Activated T-helper 17 cell treated with anti-CD3 and anti-CD28 coated beads, Interleukin-2, amount 50 U/mL, for 72 hours (primary cell): ENCODE measurements around the gene CLMN. TPM values are rescaled to one million over a fixed set of nuclear protein-coding genes. Genes with fewer than 3 reads are reported as not detected.

ENCODE experiments used
- ATAC-seq: fragments of 150-1000 bp; cut with Tn5 transposase; replicated peaks from 2 replicates; pipeline ENCODE4 v1.10.0; 2021; ENCODE audit warnings: mild to moderate bottlenecking, moderate library complexity
- H3K27ac Mint-ChIP-seq: one replicate; pipeline ENCODE4 v1.8.0; 2022; ENCODE audit warnings: mixed read lengths
- H3K27me3 Mint-ChIP-seq: one replicate; pipeline ENCODE4 v1.8.0; 2022; ENCODE audit warnings: mixed read lengths
- H3K36me3 Mint-ChIP-seq: one replicate; pipeline ENCODE4 v1.8.0; 2022; ENCODE audit warnings: low read depth, mild to moderate bottlenecking, mixed read lengths
- H3K4me1 Mint-ChIP-seq: one replicate; pipeline ENCODE4 v1.8.0; 2022; ENCODE audit warnings: mixed read lengths
- H3K4me3 Mint-ChIP-seq: one replicate; pipeline ENCODE4 v1.8.0; 2022; ENCODE audit warnings: mild to moderate bottlenecking, mixed read lengths
- H3K9me3 Mint-ChIP-seq: one replicate; pipeline ENCODE4 v1.8.0; 2022; ENCODE audit warnings: mixed read lengths
- total RNA-seq, 2 donors: library from RNA; stranded (reverse); gene quantifications; one replicate each; pipeline ENCODE4 v1.2.3, GENCODE V29; 2022

The CLMN gene
- total RNA-seq, 2 donors from 2014 or later: 0.95 to 5.3 TPM

GRCh38 chr14:95265106-95266094 is 54.3 kb downstream of the CLMN start:
- Mint-ChIP-seq H3K27me3 (no peaks in the 10 kb centered on the region), H3K9me3 (no peaks in the 10 kb centered on the region), H3K36me3 (no peaks in the 10 kb centered on the region), H3K4me1 (peaks cover 26% of the 10 kb centered on the region), H3K27ac (peak overlapping the region; percentile 82), H3K4me3 (peak overlapping the region; percentile 52)
- ATAC-seq: peak; percentile 82

- no peaks in the 10 kb centered on the region for H3K27me3 Mint-ChIP-seq
- H3K36me3 Mint-ChIP-seq: no peaks in the 10 kb centered on the region
- peaks cover 26% of the 10 kb centered on the region for H3K4me1 Mint-ChIP-seq
- ATAC-seq: no peak
- no peak overlapping the region for H3K4me3 Mint-ChIP-seq
- H3K9me3 Mint-ChIP-seq: no peaks in the 10 kb centered on the region
- peak overlapping the region; percentile 82 for H3K27ac Mint-ChIP-seq
Measured at GRCh38 chr14:95264271-95264973, 55.3 kb downstream of the CLMN start.

DNA sequence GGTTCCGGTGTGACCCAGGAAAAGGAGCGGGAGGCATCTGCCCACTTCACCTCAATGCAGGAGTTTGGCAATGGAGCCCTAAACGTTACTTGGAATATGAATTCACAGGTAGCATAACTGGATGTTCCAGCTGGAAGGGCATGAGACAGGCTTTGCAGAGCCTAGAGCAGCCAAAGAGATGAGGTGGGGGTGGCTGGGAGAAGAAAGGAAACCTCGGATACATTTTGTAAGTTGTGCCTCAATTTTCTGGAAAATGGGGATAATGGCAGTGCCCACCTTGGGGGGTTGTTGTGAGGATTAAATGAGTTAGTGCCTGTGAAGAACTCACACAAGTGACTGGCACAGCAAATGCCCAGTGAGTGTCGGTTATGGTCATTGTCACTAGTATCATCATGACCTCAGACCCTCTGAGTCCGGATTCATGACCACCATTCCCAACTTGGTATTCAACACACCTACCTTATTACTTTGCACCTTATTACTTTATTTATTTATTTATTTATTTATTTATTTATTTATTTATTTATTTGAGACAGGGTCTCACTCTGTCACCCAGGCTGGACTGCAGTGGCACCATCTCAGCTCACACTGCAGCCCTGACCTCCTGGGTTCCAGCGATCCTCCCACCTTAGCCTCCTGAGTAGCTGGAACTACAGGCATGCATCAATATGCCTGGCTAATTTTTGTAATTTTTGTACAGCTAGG is 56.0 kb downstream of the CLMN start:
- H3K4me3 Mint-ChIP-seq: no peak overlapping the region
- H3K36me3 Mint-ChIP-seq: no peaks in the 10 kb centered on the region
- no peaks in the 10 kb centered on the region for H3K27me3 Mint-ChIP-seq
- ATAC-seq: no peak
- H3K27ac Mint-ChIP-seq: no peak overlapping the region
- peaks cover 26% of the 10 kb centered on the region for H3K4me1 Mint-ChIP-seq
- no peaks in the 10 kb centered on the region for H3K9me3 Mint-ChIP-seq

GRCh38 chr14:95262511-95262891 is 57.2 kb downstream of the CLMN start:
- ATAC-seq: no peak
- no peaks in the 10 kb centered on the region for H3K9me3 Mint-ChIP-seq
- H3K36me3 Mint-ChIP-seq: no peaks in the 10 kb centered on the region
- H3K27ac Mint-ChIP-seq: no peak overlapping the region
- no peaks in the 10 kb centered on the region for H3K27me3 Mint-ChIP-seq
- peaks cover 22% of the 10 kb centered on the region for H3K4me1 Mint-ChIP-seq
- no peak overlapping the region for H3K4me3 Mint-ChIP-seq

- no peak overlapping the region for H3K27ac Mint-ChIP-seq
- H3K4me1 Mint-ChIP-seq: peaks cover 15% of the 10 kb centered on the region
- no peaks in the 10 kb centered on the region for H3K36me3 Mint-ChIP-seq
- no peaks in the 10 kb centered on the region for H3K9me3 Mint-ChIP-seq
- H3K27me3 Mint-ChIP-seq: no peaks in the 10 kb centered on the region
- no peak for ATAC-seq
- H3K4me3 Mint-ChIP-seq: no peak overlapping the region
Measured at GRCh38 chr14:95261616-95262510, 57.8 kb downstream of the CLMN start.

DNA sequence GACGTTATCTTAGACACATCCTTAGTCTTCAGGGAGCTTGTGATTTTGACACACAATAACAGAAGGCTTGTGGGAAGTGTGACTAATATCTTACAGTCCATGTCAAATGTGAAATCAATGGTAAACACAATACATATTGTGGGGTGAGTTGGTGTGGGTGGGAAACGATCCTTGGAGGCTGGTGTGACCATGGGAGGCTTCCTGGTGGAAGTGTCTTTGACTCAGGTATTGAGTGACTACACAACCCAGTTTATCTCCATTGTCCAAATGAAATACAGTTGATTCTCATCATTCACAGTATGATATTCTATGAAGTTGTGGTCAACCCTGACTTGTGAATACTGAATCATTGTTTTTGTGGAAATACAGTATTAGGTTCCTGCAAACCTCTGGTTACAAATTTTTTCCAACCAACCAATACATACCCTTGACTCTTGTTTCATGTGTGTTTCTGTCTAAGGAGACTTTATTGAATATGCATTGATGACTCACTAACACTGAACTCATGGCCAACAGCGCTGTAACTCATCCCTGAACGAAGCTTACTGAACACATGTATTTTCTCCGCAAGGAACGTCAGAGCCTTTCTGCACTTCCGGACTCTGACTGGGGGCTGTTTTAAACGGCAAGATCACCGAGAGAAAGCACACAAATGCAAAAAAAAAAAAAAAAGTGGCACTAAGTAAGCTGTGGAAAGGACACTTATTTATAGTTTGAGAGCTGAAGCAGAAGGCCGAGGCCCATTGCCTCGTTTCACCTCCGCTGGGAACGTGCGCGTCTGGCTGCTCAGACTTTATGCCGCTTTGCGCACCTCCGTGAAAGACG is 59.0 kb downstream of the CLMN start:
- H3K27ac Mint-ChIP-seq: no peak overlapping the region
- H3K27me3 Mint-ChIP-seq: peaks cover under 1% of the 10 kb centered on the region
- peak overlapping the region; percentile 22 for H3K4me3 Mint-ChIP-seq
- ATAC-seq: peak; percentile 82
- no peaks in the 10 kb centered on the region for H3K36me3 Mint-ChIP-seq
- H3K4me1 Mint-ChIP-seq: peaks cover 8% of the 10 kb centered on the region
- H3K9me3 Mint-ChIP-seq: no peaks in the 10 kb centered on the region

DNA sequence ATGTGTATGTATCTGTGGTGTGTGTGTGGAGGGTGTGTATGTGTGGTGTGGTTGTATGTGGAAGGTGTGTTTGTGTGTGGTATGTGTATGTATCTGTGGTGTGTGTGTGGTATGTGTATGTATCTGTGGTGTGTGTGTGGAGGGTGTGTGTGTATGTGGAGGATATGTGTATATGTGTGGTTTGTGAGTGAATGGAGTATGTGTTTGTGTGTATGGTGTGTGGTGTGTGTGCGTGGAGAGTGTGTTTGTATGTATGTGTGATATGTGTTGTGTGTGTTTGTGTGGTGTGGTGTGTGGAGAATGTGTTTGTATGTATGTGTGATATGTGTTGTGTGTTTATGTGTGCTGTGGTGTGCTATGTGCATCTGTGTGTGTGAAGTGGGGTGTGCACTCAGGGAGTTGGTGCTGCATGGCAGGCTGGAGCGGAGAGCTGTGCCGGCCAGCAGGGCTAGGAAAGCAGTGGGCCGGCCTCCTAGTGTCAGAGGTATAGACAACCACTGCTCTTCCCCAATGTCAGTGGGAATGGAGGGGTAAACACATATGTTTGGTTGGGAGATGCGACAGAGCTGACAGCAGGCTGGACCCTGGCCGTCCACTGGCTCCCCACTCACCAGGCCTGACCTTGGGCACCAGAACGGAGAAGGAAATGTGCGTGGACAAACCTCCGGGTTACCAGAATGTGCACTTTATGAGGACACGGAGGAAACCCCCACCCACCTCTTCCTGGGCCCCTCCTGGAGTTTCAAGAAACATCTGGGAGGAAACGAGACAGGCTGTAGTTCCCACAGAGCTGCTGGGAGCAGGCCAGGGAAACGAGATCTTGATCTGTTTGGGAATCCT is 60.7 kb downstream of the CLMN start:
- Mint-ChIP-seq H3K4me1 (no peaks in the 10 kb centered on the region), H3K27me3 (peaks cover 3% of the 10 kb centered on the region), H3K36me3 (no peaks in the 10 kb centered on the region), H3K9me3 (no peaks in the 10 kb centered on the region), H3K4me3 (no peak overlapping the region), H3K27ac (no peak overlapping the region)
- no peak for ATAC-seq

DNA sequence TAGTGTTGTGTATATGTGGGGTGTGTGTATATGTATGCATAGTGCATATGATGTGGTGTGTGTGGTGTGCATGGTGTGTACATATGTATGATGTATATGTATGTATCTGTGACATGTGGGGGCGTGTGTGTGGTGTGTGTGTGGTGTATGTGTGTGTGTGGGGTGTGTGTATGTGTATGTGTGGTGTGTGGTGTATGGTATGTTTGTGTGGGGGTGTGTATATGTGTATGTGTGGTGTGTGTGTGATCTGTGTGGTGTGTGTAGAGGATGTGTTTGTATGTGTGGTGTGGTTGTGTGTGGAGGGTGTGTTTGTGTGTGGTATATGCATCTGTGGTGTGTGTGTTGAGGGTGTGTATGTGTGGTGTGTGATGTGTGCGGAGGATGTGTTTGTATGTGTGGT is 61.6 kb downstream of the CLMN start:
- no peaks in the 10 kb centered on the region for H3K9me3 Mint-ChIP-seq
- H3K4me3 Mint-ChIP-seq: no peak overlapping the region
- H3K36me3 Mint-ChIP-seq: no peaks in the 10 kb centered on the region
- H3K27me3 Mint-ChIP-seq: peaks cover 3% of the 10 kb centered on the region
- H3K4me1 Mint-ChIP-seq: no peaks in the 10 kb centered on the region
- no peak overlapping the region for H3K27ac Mint-ChIP-seq
- no peak for ATAC-seq

DNA sequence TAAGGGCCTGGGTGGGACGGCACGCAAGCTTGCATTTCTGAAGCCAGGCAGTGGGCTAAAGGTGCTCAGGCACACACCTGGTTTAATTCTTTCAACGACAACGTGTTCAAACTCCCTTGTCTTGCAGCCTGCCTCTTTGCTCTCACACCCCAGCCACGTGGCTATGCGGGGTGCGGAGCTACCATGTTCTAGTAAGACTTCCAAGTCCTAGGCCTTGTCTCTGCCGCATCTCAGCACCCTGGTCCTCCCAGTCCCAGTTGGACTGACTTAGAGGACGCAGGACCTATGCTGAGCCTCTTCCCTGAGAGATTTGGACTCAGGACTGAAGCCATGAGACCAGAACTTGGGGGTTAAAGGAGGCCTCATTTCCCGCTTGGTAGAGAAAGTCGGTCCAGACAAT is 62.2 kb downstream of the CLMN start:
- H3K9me3 Mint-ChIP-seq: no peaks in the 10 kb centered on the region
- H3K27ac Mint-ChIP-seq: no peak overlapping the region
- H3K36me3 Mint-ChIP-seq: no peaks in the 10 kb centered on the region
- H3K4me3 Mint-ChIP-seq: no peak overlapping the region
- H3K4me1 Mint-ChIP-seq: no peaks in the 10 kb centered on the region
- no peak for ATAC-seq
- peaks cover 3% of the 10 kb centered on the region for H3K27me3 Mint-ChIP-seq

DNA sequence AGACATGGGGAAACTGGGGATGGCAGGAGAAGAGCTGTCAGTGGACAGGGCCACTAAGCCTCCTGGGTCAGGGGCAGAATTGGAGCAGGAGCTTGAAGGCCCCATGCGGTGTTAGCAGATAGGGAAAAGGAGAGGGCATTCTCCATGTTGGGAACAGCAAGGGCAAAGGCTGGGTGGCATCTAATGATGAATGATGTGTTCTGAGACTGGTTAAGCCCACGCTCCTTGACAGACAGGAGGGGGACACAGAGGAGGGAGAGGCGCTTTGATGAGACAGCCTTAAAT is 63.0 kb downstream of the CLMN start:
- H3K4me1 Mint-ChIP-seq: no peaks in the 10 kb centered on the region
- no peak overlapping the region for H3K4me3 Mint-ChIP-seq
- H3K27ac Mint-ChIP-seq: no peak overlapping the region
- H3K27me3 Mint-ChIP-seq: peaks cover 3% of the 10 kb centered on the region
- ATAC-seq: no peak
- H3K36me3 Mint-ChIP-seq: no peaks in the 10 kb centered on the region
- no peaks in the 10 kb centered on the region for H3K9me3 Mint-ChIP-seq

DNA sequence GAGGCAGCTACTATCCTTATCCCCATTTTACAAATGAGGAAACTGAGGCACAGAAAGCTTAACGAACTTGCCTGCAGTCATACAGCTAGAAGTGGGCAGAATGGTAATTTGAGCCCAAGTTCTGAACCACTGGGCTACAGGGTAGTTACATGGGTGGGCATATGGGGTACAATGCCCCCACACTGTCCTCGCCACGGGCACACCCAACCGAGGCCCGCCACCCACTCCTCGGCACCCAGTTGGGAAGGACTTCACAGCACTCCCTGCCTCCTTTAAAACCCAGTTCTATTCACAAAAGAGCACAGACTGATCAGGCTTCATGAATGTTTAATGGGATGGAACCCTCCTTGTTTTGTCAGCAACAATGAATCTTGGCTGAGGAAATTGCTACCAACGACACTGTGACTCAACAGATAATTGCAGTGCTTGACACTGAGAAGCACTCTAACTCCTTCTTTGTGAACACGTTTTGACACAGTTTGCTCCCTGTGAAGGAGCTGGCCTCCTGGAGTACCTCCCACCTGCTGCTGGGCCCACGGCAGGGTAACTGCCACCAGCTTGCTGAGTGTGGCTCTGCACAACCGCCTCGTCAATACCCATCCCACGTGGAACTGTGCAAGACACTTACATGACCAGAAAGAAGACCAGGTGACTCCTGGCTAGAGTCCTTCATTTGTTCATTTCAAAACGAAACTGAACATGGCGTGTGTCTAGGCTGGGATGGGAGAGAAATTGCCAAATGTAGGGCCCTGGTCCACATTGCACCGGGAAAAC is 63.5 kb downstream of the CLMN start:
- no peaks in the 10 kb centered on the region for H3K4me1 Mint-ChIP-seq
- ATAC-seq: no peak

DNA sequence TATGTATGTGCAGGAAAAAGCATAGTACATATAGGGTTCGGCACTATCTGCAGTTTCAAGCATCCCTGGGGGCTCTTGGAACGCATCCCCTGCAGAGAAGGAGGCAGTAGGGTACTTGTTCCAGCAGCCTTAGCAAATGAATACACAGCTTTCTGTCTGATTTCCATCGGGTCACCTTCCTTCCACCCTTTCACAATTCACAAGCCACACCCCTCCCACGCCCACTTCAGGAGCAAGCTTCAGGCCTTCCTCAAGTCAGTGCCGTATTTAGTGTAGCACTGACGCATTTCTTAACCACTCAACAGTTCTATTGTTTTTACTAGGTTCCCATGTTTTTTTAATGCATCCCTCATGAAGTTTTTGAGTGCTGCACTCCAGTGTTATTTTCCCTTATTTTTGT is 64.2 kb downstream of the CLMN start:
- no peaks in the 10 kb centered on the region for H3K36me3 Mint-ChIP-seq

More for the DNA sequence above, 63.5 kb downstream of the CLMN start:
- H3K27me3 Mint-ChIP-seq: peaks cover 3% of the 10 kb centered on the region
- no peak overlapping the region for H3K4me3 Mint-ChIP-seq
- no peak overlapping the region for H3K27ac Mint-ChIP-seq
- no peaks in the 10 kb centered on the region for H3K36me3 Mint-ChIP-seq
- H3K9me3 Mint-ChIP-seq: no peaks in the 10 kb centered on the region

More for the DNA sequence above, 64.2 kb downstream of the CLMN start:
- no peak for ATAC-seq
- H3K27me3 Mint-ChIP-seq: peaks cover 5% of the 10 kb centered on the region
- no peaks in the 10 kb centered on the region for H3K4me1 Mint-ChIP-seq
- no peak overlapping the region for H3K27ac Mint-ChIP-seq
- H3K4me3 Mint-ChIP-seq: no peak overlapping the region
- H3K9me3 Mint-ChIP-seq: no peaks in the 10 kb centered on the region
